ENCODE measurements around the gene DNAJB4. TPM values are rescaled to one million over a fixed set of nuclear protein-coding genes. Genes with fewer than 3 reads are reported as not detected.

Gene DNAJB4
- total and polyA plus RNA-seq, 2 of the 13 experiments (the other 11 are each of a cell fraction or from before 2014, with no cell fraction given): 4.4 to 18.6 TPM

- TF ChIP-seq HNF1B (CRISPR knock-in tag; IDR thresholded peaks at IDR 0.05) (peak; percentile 59; the same call in 1 of the 2 replicates), MYC (CRISPR knock-in tag; IDR thresholded peaks at IDR 0.05; ENCODE audit: borderline replicate concordance) (peak; percentile 64; the same call in 1 of the 2 replicates), SIN3B (IDR thresholded peaks at IDR 0.05; ENCODE audit: low read length) (0 out of 2 replicates have a peak, but pooled peaks have one; percentile 12), MATR3 (CRISPR knock-in tag; IDR thresholded peaks at IDR 0.05) (no peak), KDM5B (CRISPR knock-in tag; IDR thresholded peaks at IDR 0.05; ENCODE audit: borderline replicate concordance) (peak; percentile 14; the same call in 1 of the 2 replicates), TOE1 (CRISPR knock-in tag; IDR thresholded peaks at IDR 0.05) (no peak), ZNF367 (CRISPR knock-in tag; IDR thresholded peaks at IDR 0.05; ENCODE audit: borderline replicate concordance) (no peak), HDAC6 (IDR thresholded peaks at IDR 0.05; ENCODE audit: low read depth, low read length) (no peak), TRIM22 (IDR thresholded peaks at IDR 0.05) (no peak), ZNF572 (CRISPR knock-in tag; IDR thresholded peaks at IDR 0.05) (no peak; the same call in 1 of the 2 replicates), SOX5 (CRISPR knock-in tag; IDR thresholded peaks at IDR 0.05; ENCODE audit: borderline replicate concordance) (no peak), SMARCE1 (IDR thresholded peaks at IDR 0.05; ENCODE audit: borderline replicate concordance) (no peak), GATA4 (IDR thresholded peaks at IDR 0.05; ENCODE audit: borderline replicate concordance, low read depth) (no peak), ZNF562 (CRISPR knock-in tag; IDR thresholded peaks at IDR 0.05; ENCODE audit: borderline replicate concordance) (no peak), TFE3 (CRISPR knock-in tag; IDR thresholded peaks at IDR 0.05) (0 out of 2 replicates have a peak, but pooled peaks have one; percentile 16), CBX5 (CRISPR knock-in tag; IDR thresholded peaks at IDR 0.05; ENCODE audit: borderline replicate concordance) (peak; percentile 68; the same call in 1 of the 2 replicates), ZBTB7A (CRISPR knock-in tag; IDR thresholded peaks at IDR 0.05) (no peak), AFF4 (CRISPR knock-in tag; IDR thresholded peaks at IDR 0.05) (no peak), ZNF234 (CRISPR knock-in tag; conservative IDR thresholded peaks at IDR 0.05) (peak; percentile 13; the same call in 1 of the 2 replicates)
Measured at GRCh38 chr1:77978969-77979876, 25.5 kb upstream of the DNAJB4 start, which contains the start of gene FUBP1 (continued).
